Parathyroid adenoma (tissue), 2 donors: ENCODE results near the gene GRIK4.

Experiments used
- H2AFZ ChIP-seq: fragments of 300-600 bp; sonication (generic); one replicate; pipeline ENCODE4 v1.7.0; 2017; ENCODE audit warnings: antibody characterized with exemption, mild to moderate bottlenecking
- H3K27ac ChIP-seq: fragments of 300-600 bp; sonication (generic); one replicate; pipeline ENCODE4 v1.7.0; 2017
- H3K27me3 ChIP-seq: fragments of 300-600 bp; sonication (generic); one replicate; pipeline ENCODE4 v1.7.0; 2017; ENCODE audit warnings: low read length; ENCODE audit not compliant: control insufficient read depth, insufficient read depth
- H3K36me3 ChIP-seq: fragments of 300-600 bp; sonication (generic); one replicate; pipeline ENCODE4 v1.7.0; 2017; ENCODE audit warnings: low read length; ENCODE audit not compliant: control insufficient read depth, insufficient read depth
- H3K4me1 ChIP-seq: fragments of 300-600 bp; sonication (generic); one replicate; pipeline ENCODE4 v1.7.0; 2017; ENCODE audit warnings: control low read depth
- H3K4me2 ChIP-seq: fragments of 300-600 bp; sonication (generic); one replicate; pipeline ENCODE4 v1.7.0; 2017; ENCODE audit warnings: low read length
- H3K4me3 ChIP-seq: fragments of 300-600 bp; sonication (generic); one replicate; pipeline ENCODE4 v1.7.0; 2017; ENCODE audit warnings: low read depth, low read length
- H3K79me2 ChIP-seq: fragments of 300-600 bp; sonication (generic); one replicate; pipeline ENCODE4 v1.7.0; 2017; ENCODE audit warnings: control low read depth
- H3K9ac ChIP-seq: fragments of 300-600 bp; sonication (generic); one replicate; pipeline ENCODE4 v1.7.0; 2017; ENCODE audit warnings: mild to moderate bottlenecking
- H3K9me3 ChIP-seq: fragments of 300-600 bp; sonication (generic); one replicate; pipeline ENCODE4 v1.7.0; 2017; ENCODE audit warnings: low read length; ENCODE audit not compliant: control insufficient read depth
- TF ChIP-seq, protein P1 (sequence below): fragments of 300-600 bp; sonication (generic); IDR thresholded peaks from one replicate; pipeline ENCODE4 v1.7.0; 2017; ENCODE audit warnings: antibody characterized with exemption, mild to moderate bottlenecking
- donor health status: primary hyperparathyroidism.

GRIK4 gene

DNA sequence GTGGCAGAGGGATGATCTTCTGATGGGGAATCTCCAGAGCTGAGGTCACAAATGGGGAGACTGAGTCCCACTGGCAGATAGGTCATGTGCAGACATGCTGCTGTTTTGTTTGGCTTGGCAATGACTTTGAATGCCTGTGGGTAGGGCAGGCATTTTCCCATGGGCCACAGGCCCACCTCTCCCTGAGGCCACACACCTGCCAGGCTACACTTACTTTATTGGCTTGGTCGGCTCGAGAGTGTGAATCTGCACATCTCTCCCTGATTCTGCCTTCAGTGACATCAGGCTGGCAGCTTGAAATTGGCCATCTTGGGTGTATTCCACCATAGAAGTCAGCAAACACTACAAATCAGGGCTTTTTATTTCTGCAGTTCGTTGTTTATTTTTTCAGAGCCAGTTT is 91.5 kb downstream of the GRIK4 start:
- Histone ChIP-seq H3K9ac (no peak overlapping the region), H3K4me1 (no peaks in the 10 kb centered on the region), H2AFZ (no peak overlapping the region), H3K9me3 (no peaks in the 10 kb centered on the region), H3K27ac (no peak overlapping the region), H3K36me3 (no peaks in the 10 kb centered on the region), H3K79me2 (no peaks in the 10 kb centered on the region), H3K4me2 (no peak overlapping the region), H3K27me3 (no peaks in the 10 kb centered on the region), H3K4me3 (no peak overlapping the region)
- TF ChIP-seq, protein P1, sequence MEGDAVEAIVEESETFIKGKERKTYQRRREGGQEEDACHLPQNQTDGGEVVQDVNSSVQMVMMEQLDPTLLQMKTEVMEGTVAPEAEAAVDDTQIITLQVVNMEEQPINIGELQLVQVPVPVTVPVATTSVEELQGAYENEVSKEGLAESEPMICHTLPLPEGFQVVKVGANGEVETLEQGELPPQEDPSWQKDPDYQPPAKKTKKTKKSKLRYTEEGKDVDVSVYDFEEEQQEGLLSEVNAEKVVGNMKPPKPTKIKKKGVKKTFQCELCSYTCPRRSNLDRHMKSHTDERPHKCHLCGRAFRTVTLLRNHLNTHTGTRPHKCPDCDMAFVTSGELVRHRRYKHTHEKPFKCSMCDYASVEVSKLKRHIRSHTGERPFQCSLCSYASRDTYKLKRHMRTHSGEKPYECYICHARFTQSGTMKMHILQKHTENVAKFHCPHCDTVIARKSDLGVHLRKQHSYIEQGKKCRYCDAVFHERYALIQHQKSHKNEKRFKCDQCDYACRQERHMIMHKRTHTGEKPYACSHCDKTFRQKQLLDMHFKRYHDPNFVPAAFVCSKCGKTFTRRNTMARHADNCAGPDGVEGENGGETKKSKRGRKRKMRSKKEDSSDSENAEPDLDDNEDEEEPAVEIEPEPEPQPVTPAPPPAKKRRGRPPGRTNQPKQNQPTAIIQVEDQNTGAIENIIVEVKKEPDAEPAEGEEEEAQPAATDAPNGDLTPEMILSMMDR: no peak

DNA sequence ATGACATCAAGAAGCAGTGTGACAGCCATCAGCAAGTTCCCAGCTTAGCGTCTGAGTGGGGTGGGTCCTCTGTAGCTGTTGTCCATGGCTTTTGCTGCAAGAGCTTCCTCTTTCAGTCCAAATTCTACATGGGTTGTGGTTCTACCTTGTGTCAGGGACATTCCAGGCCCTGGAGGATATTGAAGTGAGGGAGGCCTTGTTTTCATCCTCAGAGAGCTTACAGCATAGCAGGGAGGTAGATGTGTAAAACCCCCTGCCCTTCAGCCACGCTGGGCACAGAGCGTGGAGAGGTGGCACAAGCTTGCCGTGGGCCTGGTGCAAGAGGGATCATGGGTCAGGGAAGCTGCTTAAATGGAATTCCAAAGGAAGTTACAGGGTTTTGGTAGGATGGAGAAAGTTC is 93.9 kb downstream of the GRIK4 start:
- no peaks in the 10 kb centered on the region for H3K79me2 ChIP-seq
- H3K9me3 ChIP-seq: no peaks in the 10 kb centered on the region
- TF ChIP-seq, protein P1: no peak
- no peaks in the 10 kb centered on the region for H3K4me1 ChIP-seq
- H3K27me3 ChIP-seq: no peaks in the 10 kb centered on the region
- no peak overlapping the region for H3K4me2 ChIP-seq
- H3K4me3 ChIP-seq: no peak overlapping the region
- no peaks in the 10 kb centered on the region for H3K36me3 ChIP-seq
- H3K9ac ChIP-seq: no peak overlapping the region
- no peak overlapping the region for H3K27ac ChIP-seq
- H2AFZ ChIP-seq: no peak overlapping the region

- Histone ChIP-seq H3K9me3 (no peaks in the 10 kb centered on the region), H2AFZ (no peak overlapping the region), H3K27me3 (no peaks in the 10 kb centered on the region), H3K27ac (no peak overlapping the region), H3K4me1 (no peaks in the 10 kb centered on the region), H3K4me3 (no peak overlapping the region), H3K36me3 (no peaks in the 10 kb centered on the region), H3K79me2 (no peaks in the 10 kb centered on the region), H3K9ac (no peak overlapping the region), H3K4me2 (no peak overlapping the region)
- TF ChIP-seq, protein P1: no peak
Observed at GRCh38 chr11:120606211-120607010, 94.9 kb downstream of the GRIK4 start.

- Histone ChIP-seq H3K9ac (no peak overlapping the region), H3K36me3 (no peaks in the 10 kb centered on the region), H3K27ac (no peak overlapping the region), H2AFZ (no peak overlapping the region), H3K27me3 (no peaks in the 10 kb centered on the region), H3K4me2 (no peak overlapping the region), H3K4me1 (no peaks in the 10 kb centered on the region), H3K9me3 (no peaks in the 10 kb centered on the region), H3K4me3 (no peak overlapping the region), H3K79me2 (no peaks in the 10 kb centered on the region)
- TF ChIP-seq, protein P1: no peak
Observed at GRCh38 chr11:120608061-120608460, 96.5 kb downstream of the GRIK4 start.

DNA sequence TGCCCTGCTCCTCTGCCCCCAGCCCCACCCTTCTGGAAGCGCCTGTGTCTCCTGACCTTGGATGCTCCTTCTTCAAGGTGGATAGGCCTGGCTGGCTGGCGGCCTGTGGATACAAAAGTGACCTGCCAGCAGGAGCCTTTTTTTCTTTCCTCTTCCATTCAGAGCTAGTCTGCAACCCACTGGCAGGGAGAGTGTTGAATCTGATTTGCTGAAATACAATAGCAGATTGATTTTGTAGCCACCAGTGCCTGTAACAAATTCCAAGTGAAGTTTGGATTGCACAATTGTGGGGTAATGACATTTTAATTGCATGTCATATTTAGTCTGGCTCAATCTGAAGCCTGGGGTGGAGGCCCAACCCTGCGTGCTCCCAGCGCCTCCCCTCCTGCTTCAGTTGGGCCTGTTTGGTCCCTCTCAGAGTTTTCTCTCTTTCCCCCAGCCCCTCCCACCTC is 97.2 kb downstream of the GRIK4 start:
- H3K79me2 ChIP-seq: no peaks in the 10 kb centered on the region
- no peaks in the 10 kb centered on the region for H3K9me3 ChIP-seq
- no peak overlapping the region for H2AFZ ChIP-seq
- TF ChIP-seq, protein P1: no peak
- no peaks in the 10 kb centered on the region for H3K4me1 ChIP-seq
- no peaks in the 10 kb centered on the region for H3K36me3 ChIP-seq
- no peak overlapping the region for H3K4me3 ChIP-seq
- no peak overlapping the region for H3K27ac ChIP-seq
- no peak overlapping the region for H3K9ac ChIP-seq
- no peak overlapping the region for H3K4me2 ChIP-seq
- H3K27me3 ChIP-seq: no peaks in the 10 kb centered on the region
